MCF 10A (cell line): Measurements from ENCODE around the gene HMG20B. TPM values are rescaled to one million over a fixed set of nuclear protein-coding genes. Genes with fewer than 3 reads are reported as not detected.
A peak's percentile ranks its signal among the peaks of the same experiment; 100 is the strongest.

Source experiments
- BruUV-seq: library from RNA; stranded (reverse); fragments of 400-500 nt; replicated peaks from 2 replicates; lab custom pipeline; 2021; lab: Mats Ljungman, UMichigan
- CTCF ChIA-PET: fragments of 300-600 bp; sonication (Branson Sonifier 250); formaldehyde crosslinking; extraction: SDS; loops from one replicate; lab custom pipeline; 2021; ENCODE audit warnings: antibody characterized with exemption, inconsistent platforms; lab: Yijun Ruan, JAX
- POLR2A ChIA-PET: fragments of 300-600, 350-650 bp; sonication (Branson Sonifier 250); formaldehyde crosslinking; extraction: SDS; loops from one replicate; lab custom pipeline; 2020; ENCODE audit warnings: antibody characterized with exemption, inconsistent platforms; lab: Yijun Ruan, JAX
- DNase-seq: peaks from one replicate; pipeline ENCODE4 v3.0.0-alpha.2; 2018; ENCODE audit not compliant: unreplicated experiment
- H3K27ac Mint-ChIP-seq: one replicate; pipeline ENCODE4 v1.8.0; 2022; ENCODE audit warnings: mild to moderate bottlenecking, low read depth, mixed read lengths; ENCODE audit not compliant: unreplicated experiment
- H3K27me3 Mint-ChIP-seq: one replicate; pipeline ENCODE4 v1.8.0; 2022; ENCODE audit warnings: mixed read lengths; ENCODE audit not compliant: insufficient read depth, unreplicated experiment
- H3K36me3 Mint-ChIP-seq: one replicate; pipeline ENCODE4 v1.8.0; 2022; ENCODE audit warnings: mild to moderate bottlenecking, moderate library complexity, mixed read lengths; ENCODE audit not compliant: insufficient read depth, unreplicated experiment
- H3K4me1 Mint-ChIP-seq: one replicate; pipeline ENCODE4 v1.8.0; 2022; ENCODE audit warnings: mixed read lengths; ENCODE audit not compliant: insufficient read depth, unreplicated experiment
- H3K4me3 Mint-ChIP-seq: one replicate; pipeline ENCODE4 v1.8.0; 2022; ENCODE audit warnings: mild to moderate bottlenecking, moderate library complexity, mixed read lengths; ENCODE audit not compliant: unreplicated experiment
- H3K9me3 Mint-ChIP-seq: one replicate; pipeline ENCODE4 v1.8.0; 2022; ENCODE audit warnings: mixed read lengths; ENCODE audit not compliant: unreplicated experiment
- intact Hi-C: fragments of 100-400 bp; cut with micrococcal nuclease; formaldehyde crosslinking; loops from 2 replicates; pipeline ENCODE4 v1.14.1; 2022
- total RNA-seq: library from RNA; stranded (reverse); gene quantifications from 2 replicates; pipeline ENCODE4 v1.2.3, GENCODE V29; 2022
- TF ChIP-seq, protein P1 (sequence below): fragments of 200-600 bp; IDR thresholded peaks from one replicate; pipeline ENCODE4 v1.8.0; 2022; ENCODE audit warnings: antibody characterized with exemption, mild to moderate bottlenecking; ENCODE audit not compliant: unreplicated experiment

Gene HMG20B
- total RNA-seq, 1 experiment from 2014 or later: 64.7 TPM

DNA sequence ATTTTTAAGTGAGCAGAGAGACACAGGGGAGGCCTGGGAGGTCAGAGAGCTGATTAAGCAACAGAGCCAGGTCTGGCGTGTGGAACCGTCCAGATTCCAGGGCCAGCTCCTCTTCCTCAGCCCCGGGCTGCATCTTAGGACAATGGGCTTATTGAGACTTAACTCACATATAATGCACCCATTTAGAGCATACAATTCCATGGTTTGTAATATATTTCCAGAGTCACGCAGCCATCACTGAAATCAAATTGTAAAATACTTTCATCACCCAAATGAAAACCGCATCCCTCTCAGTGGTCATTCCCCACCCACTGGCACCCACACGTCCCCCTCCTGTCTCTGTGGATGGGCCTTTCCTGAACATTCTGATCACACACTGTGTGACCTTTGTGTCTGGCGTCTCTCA is 2.1 kb upstream of the HMG20B start:
- TF ChIP-seq, protein P1, sequence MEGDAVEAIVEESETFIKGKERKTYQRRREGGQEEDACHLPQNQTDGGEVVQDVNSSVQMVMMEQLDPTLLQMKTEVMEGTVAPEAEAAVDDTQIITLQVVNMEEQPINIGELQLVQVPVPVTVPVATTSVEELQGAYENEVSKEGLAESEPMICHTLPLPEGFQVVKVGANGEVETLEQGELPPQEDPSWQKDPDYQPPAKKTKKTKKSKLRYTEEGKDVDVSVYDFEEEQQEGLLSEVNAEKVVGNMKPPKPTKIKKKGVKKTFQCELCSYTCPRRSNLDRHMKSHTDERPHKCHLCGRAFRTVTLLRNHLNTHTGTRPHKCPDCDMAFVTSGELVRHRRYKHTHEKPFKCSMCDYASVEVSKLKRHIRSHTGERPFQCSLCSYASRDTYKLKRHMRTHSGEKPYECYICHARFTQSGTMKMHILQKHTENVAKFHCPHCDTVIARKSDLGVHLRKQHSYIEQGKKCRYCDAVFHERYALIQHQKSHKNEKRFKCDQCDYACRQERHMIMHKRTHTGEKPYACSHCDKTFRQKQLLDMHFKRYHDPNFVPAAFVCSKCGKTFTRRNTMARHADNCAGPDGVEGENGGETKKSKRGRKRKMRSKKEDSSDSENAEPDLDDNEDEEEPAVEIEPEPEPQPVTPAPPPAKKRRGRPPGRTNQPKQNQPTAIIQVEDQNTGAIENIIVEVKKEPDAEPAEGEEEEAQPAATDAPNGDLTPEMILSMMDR: no peak
- no peak for DNase-seq
- Mint-ChIP-seq H3K9me3 (no peaks in the 10 kb centered on the region), H3K36me3 (peaks cover 29% of the 10 kb centered on the region), H3K27me3 (no peaks in the 10 kb centered on the region), H3K27ac (no peak overlapping the region), H3K4me1 (peaks cover 4% of the 10 kb centered on the region), H3K4me3 (no peak overlapping the region)
- intact Hi-C loops: no loop called here
- no TSS peak for BruUV-seq
- ChIA-PET POLR2A (interaction anchor here (1.2 kb wide), 1 partner anchor 13 kb away, joined by 4 read pairs; no protein-coding TSS in a partner anchor), CTCF (interaction anchor here (0.8 to 1.1 kb wide), 2 partner anchors 13 to 14 kb away, joined by 3 to 4 read pairs; partner anchors contain the start of gene MFSD12)

DNA sequence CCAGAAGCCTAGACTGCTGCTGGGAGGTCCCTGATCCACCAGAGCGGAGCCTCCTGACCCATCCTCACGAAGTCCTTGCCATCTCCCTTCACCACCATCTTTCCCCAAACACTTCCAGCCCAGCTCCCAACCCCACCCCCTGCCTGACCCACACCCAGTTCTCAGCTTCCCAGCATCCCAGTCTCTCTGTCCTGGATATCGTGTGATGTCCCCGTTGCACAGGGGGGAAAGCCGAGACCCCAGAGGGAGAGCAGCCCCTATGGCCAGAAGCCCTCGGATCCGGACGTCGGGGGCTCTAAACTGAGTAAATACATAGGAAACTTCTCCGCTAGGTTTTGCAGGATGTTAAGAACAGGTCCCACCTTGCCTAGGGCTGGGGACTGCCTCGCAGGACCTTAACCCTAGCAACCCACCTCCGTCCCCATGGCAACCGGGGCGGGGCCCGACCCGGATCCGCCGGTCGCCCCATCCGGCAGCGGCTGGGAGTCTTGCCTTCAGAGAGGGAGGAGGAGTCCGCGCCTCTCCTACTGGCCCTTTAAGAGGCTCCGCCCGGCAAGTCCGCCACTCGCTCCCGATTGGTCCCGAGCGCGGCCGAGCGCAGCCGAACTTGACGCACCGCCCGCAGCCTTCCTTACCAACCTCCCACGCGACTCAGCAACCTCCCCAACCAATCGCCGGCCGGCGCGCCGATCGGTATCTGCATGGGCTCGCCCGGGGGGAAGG is 451 bp upstream of the HMG20B start:
- H3K27ac Mint-ChIP-seq: no peak overlapping the region
- H3K9me3 Mint-ChIP-seq: no peaks in the 10 kb centered on the region
- H3K4me1 Mint-ChIP-seq: peaks cover 4% of the 10 kb centered on the region
- ChIA-PET POLR2A (interaction anchor here (0.6 kb wide), 1 partner anchor 71 kb away, joined by 3 read pairs; no protein-coding TSS in a partner anchor), CTCF (interaction anchor here (0.6 kb wide), 1 partner anchor 16 kb away, joined by 4 read pairs; no protein-coding TSS in a partner anchor)
- no peaks in the 10 kb centered on the region for H3K27me3 Mint-ChIP-seq
- H3K36me3 Mint-ChIP-seq: peaks cover 30% of the 10 kb centered on the region
- intact Hi-C loops: loop anchor here (1.0 kb wide), 1 partner anchor 15 kb away; the partner anchor contains the start of gene MFSD12
- peak overlapping the region; percentile 79 for H3K4me3 Mint-ChIP-seq
- peak; percentile 100 for DNase-seq
- TF ChIP-seq, protein P1: no peak
- BruUV-seq: no TSS peak

DNA sequence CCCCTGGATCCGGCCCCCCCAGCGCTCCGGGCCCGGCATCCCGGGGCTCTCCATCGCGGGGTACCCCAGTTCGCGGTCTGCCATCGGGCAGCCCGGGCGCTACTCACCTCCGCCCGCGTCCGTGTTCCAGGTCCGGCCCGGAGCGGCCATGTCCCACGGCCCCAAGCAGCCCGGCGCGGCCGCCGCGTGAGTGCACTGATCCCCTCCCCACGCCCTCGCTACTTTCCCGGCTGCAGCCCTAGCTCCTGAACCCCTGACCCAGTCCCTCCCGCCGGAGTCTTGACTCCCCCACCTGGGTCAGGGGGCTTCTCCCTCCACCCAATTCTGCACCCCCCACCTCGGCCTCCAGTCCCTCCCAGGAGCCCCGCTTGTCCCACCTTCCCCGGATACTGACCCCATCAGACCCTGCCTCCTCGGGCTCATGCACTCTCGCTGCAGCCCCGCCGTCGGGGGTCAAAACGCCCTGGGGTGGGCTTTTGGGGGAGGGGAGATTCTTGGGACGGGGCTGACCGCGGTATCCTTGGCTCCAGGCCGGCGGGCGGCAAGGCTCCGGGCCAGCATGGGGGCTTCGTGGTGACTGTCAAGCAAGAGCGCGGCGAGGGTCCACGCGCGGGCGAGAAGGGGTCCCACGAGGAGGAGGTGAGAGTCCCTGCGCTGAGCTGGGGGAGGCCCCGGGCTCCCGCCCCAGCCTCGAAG is 566 bp downstream of the HMG20B start:
- POLR2A ChIA-PET: interaction anchor here (0.6 to 1.9 kb wide), 7 partner anchors 9 to 295 kb away, joined by 3 to 18 read pairs (median 4); partner anchors contain the start of genes MFSD12 and MRPL54
- BruUV-seq: TSS peak; percentile 35
- peak overlapping the region; percentile 79 for H3K4me3 Mint-ChIP-seq
- peak overlapping the region; percentile 51 for H3K27ac Mint-ChIP-seq
- CTCF ChIA-PET: no interaction called here
- no peaks in the 10 kb centered on the region for H3K27me3 Mint-ChIP-seq
- H3K9me3 Mint-ChIP-seq: no peaks in the 10 kb centered on the region
- H3K4me1 Mint-ChIP-seq: peaks cover 4% of the 10 kb centered on the region
- peaks cover 35% of the 10 kb centered on the region for H3K36me3 Mint-ChIP-seq
- DNase-seq: no peak
- TF ChIP-seq, protein P1: no peak
- intact Hi-C loops: no loop called here
